NB4 (cell line): ENCODE data around the gene IFT57.

Experiments used
- DNase-seq: peaks from one replicate; pipeline ENCODE4 v3.0.0; 2010; ENCODE audit warnings: low read depth
- H3K4me3 ChIP-seq: one replicate; pipeline ENCODE4 v1.5.1; 2011; ENCODE audit warnings: mild to moderate bottlenecking, low read depth, low read length, moderate library complexity
- MYC ChIP-seq: IDR thresholded peaks from 2 replicates; pipeline ENCODE4 v1.6.1; 2011; ENCODE audit warnings: low read depth, low read length
- POLR2A ChIP-seq: IDR thresholded peaks from 2 replicates; pipeline ENCODE4 v1.6.1; 2011; ENCODE audit warnings: mild to moderate bottlenecking; ENCODE audit not compliant: insufficient read length; ENCODE audit errors: extremely low read depth
- TF ChIP-seq, protein P1 (sequence below): IDR thresholded peaks from one replicate; pipeline ENCODE4 v1.5.1; 2012; ENCODE audit warnings: low read depth, low read length
- TF ChIP-seq, protein P2 (sequence below): IDR thresholded peaks from 2 replicates; pipeline ENCODE4 v1.6.1; 2011; ENCODE audit warnings: low read depth, low read length

Gene IFT57

DNA sequence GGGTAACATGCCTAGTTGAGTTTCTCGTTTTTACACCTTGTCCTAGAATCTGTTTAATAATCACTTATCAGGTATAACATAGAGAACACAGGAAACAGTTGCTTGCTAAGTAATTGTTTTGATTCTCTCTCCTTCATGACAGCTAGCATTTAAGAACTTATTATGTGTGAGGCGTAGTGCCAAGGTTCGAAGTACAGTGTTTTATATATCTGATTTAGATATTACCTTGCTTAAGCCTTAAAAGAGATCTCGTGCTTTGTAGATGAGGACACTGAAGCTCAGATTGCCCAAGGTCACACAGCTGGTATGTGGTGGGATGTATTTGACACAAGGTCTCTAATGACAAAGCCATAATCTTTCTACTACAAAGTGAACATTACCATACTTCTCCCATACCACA lies 29.0 kb upstream of the IFT57 start:
- no peak for DNase-seq
- TF ChIP-seq POLR2A, result no peak
- TF ChIP-seq MYC, result no peak
- TF ChIP-seq, protein P1, sequence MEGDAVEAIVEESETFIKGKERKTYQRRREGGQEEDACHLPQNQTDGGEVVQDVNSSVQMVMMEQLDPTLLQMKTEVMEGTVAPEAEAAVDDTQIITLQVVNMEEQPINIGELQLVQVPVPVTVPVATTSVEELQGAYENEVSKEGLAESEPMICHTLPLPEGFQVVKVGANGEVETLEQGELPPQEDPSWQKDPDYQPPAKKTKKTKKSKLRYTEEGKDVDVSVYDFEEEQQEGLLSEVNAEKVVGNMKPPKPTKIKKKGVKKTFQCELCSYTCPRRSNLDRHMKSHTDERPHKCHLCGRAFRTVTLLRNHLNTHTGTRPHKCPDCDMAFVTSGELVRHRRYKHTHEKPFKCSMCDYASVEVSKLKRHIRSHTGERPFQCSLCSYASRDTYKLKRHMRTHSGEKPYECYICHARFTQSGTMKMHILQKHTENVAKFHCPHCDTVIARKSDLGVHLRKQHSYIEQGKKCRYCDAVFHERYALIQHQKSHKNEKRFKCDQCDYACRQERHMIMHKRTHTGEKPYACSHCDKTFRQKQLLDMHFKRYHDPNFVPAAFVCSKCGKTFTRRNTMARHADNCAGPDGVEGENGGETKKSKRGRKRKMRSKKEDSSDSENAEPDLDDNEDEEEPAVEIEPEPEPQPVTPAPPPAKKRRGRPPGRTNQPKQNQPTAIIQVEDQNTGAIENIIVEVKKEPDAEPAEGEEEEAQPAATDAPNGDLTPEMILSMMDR, result no peak
- TF ChIP-seq, protein P2, sequence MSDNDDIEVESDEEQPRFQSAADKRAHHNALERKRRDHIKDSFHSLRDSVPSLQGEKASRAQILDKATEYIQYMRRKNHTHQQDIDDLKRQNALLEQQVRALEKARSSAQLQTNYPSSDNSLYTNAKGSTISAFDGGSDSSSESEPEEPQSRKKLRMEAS, result no peak
- no peak overlapping the region for H3K4me3 ChIP-seq

GRCh38 chr3:108250626-108251025 lies 28.4 kb upstream of the IFT57 start:
- TF ChIP-seq MYC, result no peak
- no peak overlapping the region for H3K4me3 ChIP-seq

DNA sequence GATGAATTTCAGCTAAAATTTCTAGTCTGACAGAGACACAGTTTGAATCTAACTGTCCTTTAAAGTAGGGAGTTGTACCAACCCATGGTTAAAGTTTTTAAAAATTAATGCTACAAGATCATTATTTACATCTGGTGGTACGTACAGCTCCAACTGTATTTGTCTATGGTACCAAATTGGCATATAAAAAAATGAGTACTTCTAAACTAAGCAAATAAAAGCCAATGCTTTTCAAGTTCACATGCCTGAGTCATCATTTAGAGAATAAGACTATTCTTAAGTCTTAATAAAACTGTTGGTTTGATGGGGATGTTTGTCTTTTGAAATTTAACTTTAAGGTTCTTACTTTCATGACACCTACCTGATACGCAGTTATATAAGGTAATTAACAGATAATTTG lies 21.0 kb upstream of the IFT57 start:
- TF ChIP-seq, protein P1, result no peak
- TF ChIP-seq MYC (no peak), POLR2A (no peak)
- TF ChIP-seq, protein P2, result no peak
- DNase-seq, result no peak

More at GRCh38 chr3:108250626-108251025, 28.4 kb upstream of the IFT57 start:
- DNase-seq, result peak; percentile 6

DNA sequence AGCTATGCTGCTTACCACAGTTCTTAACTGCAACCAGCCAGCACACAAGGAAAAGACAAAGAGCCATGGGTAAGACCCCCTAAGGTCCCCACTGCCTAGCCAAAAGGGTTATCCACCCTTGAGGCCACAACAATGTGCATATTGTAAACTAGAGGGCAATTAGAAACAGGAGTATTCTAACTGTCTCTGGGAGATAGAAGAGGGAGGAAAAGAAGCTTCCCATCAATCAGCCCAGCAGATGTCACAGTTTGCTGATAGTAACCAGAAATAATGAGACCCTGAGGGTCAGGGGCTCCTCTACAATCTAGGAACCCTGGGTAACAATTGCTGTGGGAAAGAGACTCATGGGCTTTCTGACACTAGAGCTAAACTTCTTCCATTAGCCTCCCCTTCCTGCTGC lies 20.6 kb upstream of the IFT57 start:
- DNase-seq, result no peak
- H3K4me3 ChIP-seq, result no peak overlapping the region
- TF ChIP-seq MYC, result no peak
- TF ChIP-seq, protein P1, result no peak

More for the DNA sequence above, 21.0 kb upstream of the IFT57 start:
- H3K4me3 ChIP-seq, result no peak overlapping the region

DNA sequence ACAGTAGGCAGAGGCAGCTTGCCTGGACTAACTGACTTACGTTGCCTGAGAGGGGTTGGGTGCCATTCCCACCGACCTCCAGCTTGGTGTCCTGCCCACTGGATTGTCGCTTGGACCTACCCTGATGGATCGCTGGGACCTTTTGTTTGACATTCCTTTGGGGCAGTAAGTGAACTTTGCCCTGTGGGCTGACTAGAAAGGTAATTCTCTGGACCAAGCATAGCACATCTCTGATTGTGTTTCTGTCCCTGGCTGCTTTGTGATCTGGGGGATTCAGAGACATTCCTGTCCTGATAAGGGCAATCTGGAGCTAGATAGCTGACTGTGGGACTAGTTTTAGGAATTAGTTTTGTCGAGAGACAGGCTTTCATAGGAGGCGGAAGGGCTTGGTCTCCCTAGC lies 19.5 kb upstream of the IFT57 start:
- TF ChIP-seq, protein P2, result no peak
- TF ChIP-seq MYC, result no peak
- TF ChIP-seq POLR2A, result no peak
- TF ChIP-seq, protein P1, result no peak
- no peak overlapping the region for H3K4me3 ChIP-seq
- DNase-seq, result no peak

GRCh38 chr3:108241146-108241545 lies 18.9 kb upstream of the IFT57 start:
- TF ChIP-seq, protein P2, result no peak
- TF ChIP-seq MYC (no peak), POLR2A (no peak)
- TF ChIP-seq, protein P1, result no peak
- H3K4me3 ChIP-seq, result no peak overlapping the region
- no peak for DNase-seq
